Neural progenitor cell (in vitro differentiated cells): ENCODE measurements around the gene CEP170. TPM values are rescaled to one million over a fixed set of nuclear protein-coding genes. Genes with fewer than 3 reads are reported as not detected.
"Not testable (repeated sequence)": the region's sequence is repeated elsewhere in the genome, so short reads cannot be mapped to it uniquely, and the experiment has no call there.

Source experiments
- DNase-seq: peaks from one replicate; pipeline ENCODE4 v3.0.0-alpha.2; 2016; ENCODE audit warnings: low spot score
- H2AFZ ChIP-seq: fragments of 200-600 bp; sonication (generic); replicated peaks from 2 replicates; pipeline ENCODE4 v1.6.1; 2016; ENCODE audit warnings: antibody characterized with exemption
- H3F3A ChIP-seq: fragments of 200-600 bp; sonication (generic); 2 replicates; pipeline ENCODE4 v1.6.1; 2016; ENCODE audit warnings: antibody characterized with exemption, low read depth
- H3K27ac ChIP-seq: fragments of 200-600 bp; sonication (generic); 2 replicates; pipeline ENCODE4 v1.5.1; 2016; ENCODE audit warnings: mild to moderate bottlenecking
- H3K27me3 ChIP-seq: fragments of 200-600 bp; sonication (generic); 2 replicates; pipeline ENCODE4 v1.6.1; 2016; ENCODE audit warnings: mild to moderate bottlenecking, moderate library complexity
- H3K36me3 ChIP-seq: fragments of 200-600 bp; sonication (generic); 2 replicates; pipeline ENCODE4 v1.5.1; 2016
- H3K4me1 ChIP-seq: fragments of 200-600 bp; sonication (generic); 2 replicates; pipeline ENCODE4 v1.6.1; 2016; ENCODE audit warnings: mixed run types
- H3K4me2 ChIP-seq: fragments of 200-600 bp; sonication (generic); 2 replicates; pipeline ENCODE4 v1.6.1; 2016
- H3K4me3 ChIP-seq: fragments of 200-600 bp; sonication (generic); 2 replicates; pipeline ENCODE4 v1.5.1; 2016
- H3K79me2 ChIP-seq: fragments of 200-600 bp; sonication (generic); 2 replicates; pipeline ENCODE4 v1.6.1; 2016; ENCODE audit warnings: low read depth
- H3K9ac ChIP-seq: fragments of 200-600 bp; sonication (generic); 2 replicates; pipeline ENCODE4 v1.6.1; 2016
- H3K9me3 ChIP-seq: fragments of 200-600 bp; sonication (generic); 2 replicates; pipeline ENCODE4 v1.5.1; 2016; ENCODE audit warnings: low read depth
- H4K20me1 ChIP-seq: fragments of 200-600 bp; sonication (generic); 2 replicates; pipeline ENCODE4 v1.6.1; 2016; ENCODE audit warnings: low read depth
- H3K27ac Mint-ChIP-seq: 3 replicates; pipeline ENCODE4 v1.8.0; 2021; ENCODE audit warnings: mixed read lengths
- H3K27me3 Mint-ChIP-seq: 2 replicates; pipeline ENCODE4 v1.8.0; 2022; ENCODE audit warnings: low read depth, mild to moderate bottlenecking, inconsistent platforms, moderate library complexity, mixed read lengths; ENCODE audit not compliant: insufficient read depth
- H3K36me3 Mint-ChIP-seq: 3 replicates; pipeline ENCODE4 v1.8.0; 2021; ENCODE audit warnings: mixed read lengths
- H3K4me1 Mint-ChIP-seq: 3 replicates; pipeline ENCODE4 v1.8.0; 2021; ENCODE audit warnings: mixed read lengths
- H3K4me3 Mint-ChIP-seq: 3 replicates; pipeline ENCODE4 v1.8.0; 2021; ENCODE audit warnings: mild to moderate bottlenecking, moderate library complexity, mixed read lengths
- H3K9me3 Mint-ChIP-seq: 3 replicates; pipeline ENCODE4 v1.8.0; 2020; ENCODE audit warnings: mixed read lengths
- CTCF ChIP-seq: fragments of 200-600 bp; sonication (generic); IDR thresholded peaks from 2 replicates; pipeline ENCODE4 v1.5.1; 2017; ENCODE audit warnings: antibody characterized with exemption, mild to moderate bottlenecking
- EZH2 ChIP-seq: fragments of 200-600 bp; sonication (generic); IDR thresholded peaks from 2 replicates; pipeline ENCODE4 v1.6.1; 2017; ENCODE audit warnings: antibody characterized with exemption, mild to moderate bottlenecking, moderate library complexity
- EZH2phosphoT487 ChIP-seq: fragments of 200-600 bp; sonication (generic); IDR thresholded peaks from 2 replicates; pipeline ENCODE4 v1.6.1; 2017; ENCODE audit warnings: antibody characterized with exemption
- total RNA-seq: library from RNA; depleted of rRNA; stranded (reverse); fragments of >200 nt; gene quantifications from 2 replicates; pipeline ENCODE4 v1.2.3, GENCODE V29; 2015; ENCODE audit warnings: low replicate concordance

The CEP170 gene
- total RNA-seq, 1 donor from 2014 or later = 126 TPM

GRCh38 chr1:243193330-243193729, 61.8 kb downstream of the CEP170 start:
- H3K79me2 ChIP-seq, H3K27ac ChIP-seq, H3K9ac ChIP-seq, H2AFZ ChIP-seq, H3K4me3 ChIP-seq, H3K4me1 Mint-ChIP-seq, H3K9me3 ChIP-seq, H3K9me3 Mint-ChIP-seq, H3K4me3 Mint-ChIP-seq, H3K4me2 ChIP-seq, DNase-seq, H3K27ac Mint-ChIP-seq, H3K27me3 Mint-ChIP-seq, H3K27me3 ChIP-seq, H3K4me1 ChIP-seq, H3F3A ChIP-seq, H4K20me1 ChIP-seq, H3K36me3 ChIP-seq: not testable (repeated sequence)
- H3K36me3 Mint-ChIP-seq = peaks cover 19% of the 10 kb centered on the region

- H3K79me2 ChIP-seq, H3K4me3 ChIP-seq, H2AFZ ChIP-seq, H3K36me3 ChIP-seq, H3K4me1 ChIP-seq, H3K27ac ChIP-seq, H3K9me3 Mint-ChIP-seq, H3K4me1 Mint-ChIP-seq, H3K9me3 ChIP-seq, H3K4me2 ChIP-seq, H3F3A ChIP-seq, H4K20me1 ChIP-seq, DNase-seq, H3K9ac ChIP-seq, H3K27me3 ChIP-seq, H3K27ac Mint-ChIP-seq, H3K4me3 Mint-ChIP-seq, H3K27me3 Mint-ChIP-seq: not testable (repeated sequence)
- H3K36me3 Mint-ChIP-seq = peaks cover 37% of the 10 kb centered on the region
Observed at GRCh38 chr1:243186201-243186995, 68.7 kb downstream of the CEP170 start.

- H3K79me2 ChIP-seq, H3K27ac ChIP-seq: not testable (repeated sequence)
Observed at GRCh38 chr1:243184787-243185186, 70.3 kb downstream of the CEP170 start.

GRCh38 chr1:243183661-243184060, 71.4 kb downstream of the CEP170 start:
- DNase-seq, H3K27ac Mint-ChIP-seq, H3K4me3 Mint-ChIP-seq, H3K27ac ChIP-seq, H3K9me3 ChIP-seq, H3K36me3 ChIP-seq, H3K9ac ChIP-seq, H3K9me3 Mint-ChIP-seq, H2AFZ ChIP-seq, H3K4me1 ChIP-seq, H4K20me1 ChIP-seq, H3F3A ChIP-seq, H3K79me2 ChIP-seq, H3K27me3 Mint-ChIP-seq, H3K4me2 ChIP-seq, H3K27me3 ChIP-seq, H3K4me3 ChIP-seq: not testable (repeated sequence)
- H3K4me1 Mint-ChIP-seq = peaks cover 11% of the 10 kb centered on the region
- peaks cover 39% of the 10 kb centered on the region for H3K36me3 Mint-ChIP-seq

More at GRCh38 chr1:243184787-243185186, 70.3 kb downstream of the CEP170 start:
- H3K27me3 ChIP-seq, H3K27me3 Mint-ChIP-seq, H3K9me3 Mint-ChIP-seq, H2AFZ ChIP-seq, H3F3A ChIP-seq, H3K9ac ChIP-seq, H3K4me1 ChIP-seq, H3K9me3 ChIP-seq, H3K4me3 Mint-ChIP-seq, H3K36me3 ChIP-seq, H3K4me2 ChIP-seq, H3K4me3 ChIP-seq, H3K27ac Mint-ChIP-seq, H4K20me1 ChIP-seq, DNase-seq: not testable (repeated sequence)
- Mint-ChIP-seq H3K36me3 (peaks cover 37% of the 10 kb centered on the region), H3K4me1 (peaks cover 11% of the 10 kb centered on the region)

GRCh38 chr1:243183176-243183575, 71.9 kb downstream of the CEP170 start:
- not testable (repeated sequence) for H3K79me2 ChIP-seq, H4K20me1 ChIP-seq, H3K27ac ChIP-seq, H3K36me3 ChIP-seq, H3K4me2 ChIP-seq, H3F3A ChIP-seq, H3K9ac ChIP-seq, H3K9me3 ChIP-seq, H3K27me3 ChIP-seq, H3K4me1 ChIP-seq, H2AFZ ChIP-seq, H3K27ac Mint-ChIP-seq, H3K9me3 Mint-ChIP-seq, DNase-seq, H3K4me3 ChIP-seq, H3K27me3 Mint-ChIP-seq, H3K4me3 Mint-ChIP-seq
- Mint-ChIP-seq H3K36me3 (peaks cover 41% of the 10 kb centered on the region), H3K4me1 (peaks cover 11% of the 10 kb centered on the region)

- H3K4me3 ChIP-seq = no peak overlapping the region
- no peak overlapping the region for H2AFZ ChIP-seq
- no peak overlapping the region for H3K9ac ChIP-seq
- peaks cover 2% of the 10 kb centered on the region for H3K27me3 Mint-ChIP-seq
- DNase-seq = no peak
- H3K36me3 ChIP-seq = no peaks in the 10 kb centered on the region
- H3K4me1 Mint-ChIP-seq = peaks cover 14% of the 10 kb centered on the region
- no peak overlapping the region for H3K4me2 ChIP-seq
- no peaks in the 10 kb centered on the region for H3F3A ChIP-seq
- no peak overlapping the region for H3K27ac Mint-ChIP-seq
- no peaks in the 10 kb centered on the region for H3K9me3 ChIP-seq
- TF ChIP-seq CTCF = no peak
- TF ChIP-seq EZH2phosphoT487 = no peak
- no peak for TF ChIP-seq EZH2
- H3K9me3 Mint-ChIP-seq = no peaks in the 10 kb centered on the region
- H3K27me3 ChIP-seq = no peaks in the 10 kb centered on the region
- peaks cover 28% of the 10 kb centered on the region for H3K36me3 Mint-ChIP-seq
- H3K4me3 Mint-ChIP-seq = no peak overlapping the region
- peaks cover 10% of the 10 kb centered on the region for H3K4me1 ChIP-seq
- H3K27ac ChIP-seq = no peak overlapping the region
- H3K79me2 ChIP-seq = peaks cover 8% of the 10 kb centered on the region
- no peaks in the 10 kb centered on the region for H4K20me1 ChIP-seq
Observed at GRCh38 chr1:243179720-243180119, 75.4 kb downstream of the CEP170 start.

GRCh38 chr1:243177792-243178191, 77.3 kb downstream of the CEP170 start:
- not testable (repeated sequence) for H4K20me1 ChIP-seq, H3K4me3 Mint-ChIP-seq, H3K4me2 ChIP-seq, H2AFZ ChIP-seq, H3K4me1 ChIP-seq, H3K27ac ChIP-seq, H3K27ac Mint-ChIP-seq, H3K9ac ChIP-seq, H3K36me3 ChIP-seq, H3K4me3 ChIP-seq, DNase-seq, H3K9me3 Mint-ChIP-seq, H3K27me3 Mint-ChIP-seq, H3K79me2 ChIP-seq, H3K27me3 ChIP-seq, H3K9me3 ChIP-seq, H3F3A ChIP-seq
- Mint-ChIP-seq H3K36me3 (peaks cover 23% of the 10 kb centered on the region), H3K4me1 (peaks cover 14% of the 10 kb centered on the region)
